Activated T-cell treated with anti-CD3 and anti-CD28 coated beads for 1 hour (primary cell): Measurements from ENCODE around the gene SLC51B.
"Not testable (repeated sequence)": the region's sequence is repeated elsewhere in the genome, so short reads cannot be mapped to it uniquely, and the experiment has no call there.

Experiments
- DNase-seq: peaks from one replicate; pipeline ENCODE4 v3.0.0-alpha.2; 2020; ENCODE audit warnings: low read depth

SLC51B gene

DNA sequence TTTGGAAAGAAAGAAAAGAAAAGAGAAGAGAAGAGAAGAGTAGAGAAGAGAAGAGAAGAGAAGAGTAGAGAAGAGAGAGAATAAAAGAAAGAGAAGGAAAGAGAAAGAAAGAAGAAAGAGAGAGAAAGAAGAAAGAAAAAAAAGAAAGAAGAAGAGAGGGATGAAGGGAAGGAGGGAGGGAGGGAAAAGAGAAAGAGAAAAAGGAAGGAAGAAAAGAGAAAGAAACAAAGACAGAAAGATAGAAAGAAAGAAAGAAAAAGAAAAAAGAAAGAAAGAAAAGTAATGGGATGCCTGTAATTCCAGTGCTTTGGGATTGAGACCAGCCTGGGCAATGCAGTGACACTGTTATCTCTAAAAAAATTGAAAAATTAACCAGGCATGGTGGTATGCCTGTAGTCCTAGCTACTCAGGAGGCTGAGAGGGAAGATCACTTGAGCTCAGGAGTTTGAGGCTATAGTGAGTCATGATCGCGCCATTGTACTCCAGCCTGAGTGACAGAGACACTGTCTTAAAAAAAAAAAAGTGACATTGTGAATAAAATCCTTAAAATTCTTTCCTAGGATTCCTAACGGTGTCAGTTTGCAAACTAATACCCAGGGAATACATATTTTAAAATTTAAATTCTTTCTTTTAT, 20.9 kb downstream of the SLC51B start:
- DNase-seq: no peak

DNA sequence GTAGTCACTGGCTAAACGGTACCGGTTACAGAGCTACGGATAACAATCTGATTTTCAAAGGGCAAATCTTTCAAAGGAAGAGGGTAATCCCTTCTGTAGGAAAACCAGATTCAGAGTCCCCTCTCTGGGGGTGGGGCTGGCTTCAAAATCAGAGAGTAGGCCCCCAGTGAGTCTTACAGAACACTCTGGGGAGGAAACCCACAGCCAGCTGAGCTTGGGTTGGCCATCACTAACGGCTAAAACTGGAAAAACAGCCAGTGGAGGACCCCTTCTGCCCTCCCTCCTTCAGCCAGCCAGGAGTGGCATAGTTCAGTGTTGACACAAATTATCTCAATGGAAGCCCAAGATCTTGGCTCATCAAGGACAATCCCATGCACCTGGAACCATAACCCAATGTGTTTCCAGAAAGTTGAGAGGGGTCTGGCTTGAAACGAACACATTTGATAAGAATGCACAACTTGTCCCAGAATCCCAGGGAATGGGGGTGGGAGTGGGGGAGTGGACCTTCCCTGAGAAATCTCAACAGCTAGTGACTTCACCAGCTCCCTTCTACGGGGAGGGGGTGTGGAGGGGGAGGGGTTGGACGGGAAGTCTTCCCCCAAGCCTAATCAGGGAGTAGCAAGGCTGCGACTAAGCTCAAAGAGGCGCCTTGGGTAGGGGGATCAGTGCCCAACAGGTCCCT, 21.6 kb downstream of the SLC51B start:
- DNase-seq: no peak

DNA sequence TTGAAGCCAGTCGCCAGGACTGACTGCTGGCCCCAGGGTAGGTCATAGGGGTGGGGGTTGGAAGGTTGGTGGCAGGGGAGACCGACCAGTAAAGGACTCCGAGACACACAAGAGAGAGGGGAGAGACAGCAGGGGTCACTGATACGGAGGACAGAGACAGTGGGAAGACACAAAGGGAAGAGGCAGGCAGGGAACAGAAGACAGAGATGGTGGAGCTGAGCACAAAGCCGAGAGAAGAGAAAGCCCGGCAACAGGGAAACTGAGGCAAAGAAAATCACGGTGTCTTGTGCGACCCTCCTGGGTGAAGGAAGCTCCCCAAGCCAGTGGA, 22.1 kb downstream of the SLC51B start:
- DNase-seq: no peak

DNA sequence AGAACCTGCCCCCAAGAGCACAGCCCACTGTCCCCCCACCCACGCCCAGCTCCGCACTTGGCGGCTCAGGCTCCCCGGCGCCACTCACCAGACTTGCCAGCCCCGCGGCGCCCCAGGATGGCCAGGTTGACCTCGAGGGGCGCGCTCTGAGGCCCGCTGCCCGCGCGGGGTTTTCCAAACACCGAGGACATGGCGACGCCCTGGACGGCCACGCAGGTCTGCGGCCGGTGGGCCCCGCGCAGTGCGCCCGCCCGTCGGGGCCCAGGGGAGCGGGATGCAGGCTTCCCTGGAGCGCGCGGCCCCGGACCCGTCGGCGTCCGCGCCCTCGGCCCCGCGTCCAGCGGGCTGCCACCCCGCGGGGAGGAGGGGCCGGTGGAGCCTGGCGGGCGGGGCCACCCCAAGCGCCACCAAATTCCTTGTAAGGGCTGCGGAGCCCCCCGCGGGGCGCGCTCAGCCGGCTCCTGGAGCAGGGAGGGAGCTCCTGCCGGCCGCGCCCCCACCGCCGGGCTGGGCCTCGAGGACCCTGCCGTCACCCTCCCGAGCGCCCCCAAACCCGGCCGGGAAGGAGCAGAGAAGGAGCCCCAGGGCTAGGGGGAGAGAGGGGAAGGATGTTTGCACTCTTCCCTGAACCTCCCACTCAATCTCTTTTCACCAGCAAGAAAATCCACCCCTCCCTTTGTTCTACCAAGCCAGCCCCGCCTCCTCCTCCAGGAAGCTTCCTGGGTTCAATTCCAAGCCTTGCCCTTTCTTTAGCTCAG, 22.6 kb downstream of the SLC51B start, which contains the start of gene RASL12:
Gene RASL12, minus strand, starts transcription at position 347 of the 758 bp plus-strand sequence. Its CDS starts 156 bp downstream, at position 191.
- DNase-seq: no peak

DNA sequence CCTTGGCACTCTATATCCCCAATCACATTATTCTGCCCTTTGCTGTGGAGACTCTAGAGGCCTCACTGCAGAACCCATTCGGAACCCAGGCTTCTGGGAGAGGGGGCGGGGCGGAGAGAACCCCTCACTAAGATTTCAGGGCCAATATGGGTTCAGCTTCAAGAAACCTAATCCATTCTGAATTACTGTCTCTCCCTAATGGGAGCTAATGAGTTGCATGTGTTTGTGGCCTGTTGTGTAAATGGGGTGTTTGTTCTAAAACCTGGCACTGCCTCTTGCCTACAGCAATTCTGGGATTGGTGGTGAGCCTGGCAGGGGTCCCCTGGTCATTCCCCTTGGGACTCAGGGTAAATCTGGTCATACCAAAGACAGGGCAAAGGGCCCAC, 23.2 kb downstream of the SLC51B start:
- no peak for DNase-seq

DNA sequence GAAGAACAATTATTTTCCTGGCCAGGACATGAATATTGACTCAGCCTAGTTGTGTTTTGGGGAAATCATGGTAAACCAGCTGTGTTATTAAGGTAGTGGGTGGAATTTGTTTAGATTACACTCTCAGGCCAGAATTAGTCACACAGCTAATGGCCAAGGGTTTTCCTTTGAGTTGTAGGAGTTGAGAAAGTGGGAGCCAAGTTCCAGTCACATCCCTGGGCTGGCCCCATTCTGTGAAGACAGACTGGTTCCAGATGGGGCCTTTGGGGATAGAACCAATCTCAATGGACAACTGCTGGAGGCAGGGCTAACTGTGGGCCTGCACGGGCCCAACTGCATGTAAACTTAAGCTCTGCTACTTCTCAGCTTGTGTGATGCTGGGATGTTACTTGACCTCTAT, 24.0 kb downstream of the SLC51B start:
- DNase-seq: no peak

DNA sequence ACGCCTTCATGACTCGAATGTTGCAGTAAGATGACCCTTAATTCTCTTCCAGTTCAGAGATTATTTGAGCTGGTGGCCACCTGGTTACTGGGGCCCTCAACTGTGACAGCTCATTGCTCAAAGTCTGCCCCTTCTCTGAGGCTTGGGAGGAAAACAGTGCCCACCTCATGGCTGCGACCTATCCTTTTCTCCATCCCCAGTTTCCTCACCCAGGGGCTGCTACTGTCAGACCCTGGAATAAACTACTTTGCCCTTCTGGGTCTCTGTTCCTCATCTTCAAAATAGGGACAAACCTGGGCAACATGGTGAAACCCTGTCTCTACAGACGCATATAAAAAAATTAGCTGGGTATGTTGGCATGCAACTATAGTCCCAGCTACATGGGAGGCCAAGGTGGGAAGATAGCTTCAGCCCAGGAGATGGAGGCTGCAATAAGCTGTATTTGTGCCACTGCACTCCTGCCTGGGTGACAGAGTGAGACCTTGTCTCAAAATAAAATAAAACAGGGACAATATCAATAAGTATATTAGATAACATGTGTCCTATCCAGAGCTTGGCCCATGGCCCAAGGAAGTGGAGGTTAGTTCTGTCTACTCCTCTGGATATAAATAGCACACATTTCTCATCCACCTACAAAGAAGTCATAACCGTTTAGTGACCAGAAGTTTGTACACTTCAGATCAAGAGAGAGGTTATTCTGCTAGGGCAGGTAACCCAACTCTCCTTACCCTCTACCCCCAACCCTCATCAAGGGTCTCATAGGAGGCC, 24.8 kb downstream of the SLC51B start:
- no peak for DNase-seq

DNA sequence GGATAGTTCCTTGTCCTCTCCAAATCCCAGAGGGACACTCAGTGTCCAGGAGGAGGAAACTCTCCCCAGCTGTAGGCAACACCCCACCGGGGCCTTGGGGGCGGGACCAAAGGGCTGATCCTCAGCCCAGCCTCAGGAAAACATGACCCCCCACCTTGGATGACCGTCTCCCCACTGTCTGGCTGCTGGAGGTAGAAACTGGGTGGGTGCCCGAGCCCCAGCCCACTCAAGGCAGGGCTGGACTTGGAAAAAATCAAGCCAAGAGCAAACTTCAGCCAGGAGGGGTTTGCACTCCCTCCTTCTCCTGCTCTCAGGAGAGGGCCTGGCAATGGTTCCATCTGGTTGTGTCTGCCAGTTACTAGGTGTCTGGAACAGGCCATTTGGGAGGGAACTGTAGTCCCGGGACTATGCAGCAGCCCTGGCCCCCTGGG, 26.2 kb downstream of the SLC51B start:
- DNase-seq: no peak

DNA sequence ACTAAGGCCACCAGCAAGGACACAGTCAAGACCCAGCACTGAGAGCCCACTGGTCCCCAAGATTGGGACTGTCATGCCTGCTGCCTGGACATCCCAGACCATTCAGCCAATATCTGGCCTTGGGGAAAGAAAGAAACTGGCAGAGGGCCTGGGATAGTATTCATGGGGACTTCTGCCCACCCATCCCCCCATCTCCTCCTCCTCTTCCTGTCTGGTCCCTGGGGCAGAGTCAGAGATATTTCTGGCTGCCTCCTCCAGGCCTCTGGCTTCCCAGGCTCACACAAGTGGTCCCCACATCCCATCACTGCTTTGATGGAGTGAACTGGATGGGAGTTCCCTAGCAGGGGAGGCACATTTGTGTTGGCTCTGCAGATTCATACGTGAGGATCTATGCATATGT, 26.8 kb downstream of the SLC51B start:
- DNase-seq: no peak

DNA sequence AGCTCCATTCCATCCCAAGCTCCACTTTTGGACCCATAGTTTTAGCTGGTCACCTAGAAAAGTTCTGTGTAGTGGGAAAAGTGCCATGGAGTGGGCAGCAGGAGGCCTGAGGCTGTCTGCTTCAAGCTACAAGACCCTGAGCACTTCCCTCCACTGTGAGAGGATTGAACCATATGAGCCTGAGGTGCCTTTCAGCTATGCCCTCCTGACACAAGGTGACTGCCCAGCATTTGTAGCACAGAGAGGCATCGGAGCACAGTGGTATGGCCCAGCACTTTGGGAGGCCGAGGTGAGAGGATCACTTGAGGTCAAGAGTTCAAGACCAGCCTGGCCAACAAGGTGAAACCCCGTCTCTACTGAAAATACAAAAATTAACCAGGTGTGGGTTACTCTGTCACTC, 27.4 kb downstream of the SLC51B start:
- DNase-seq: no peak

DNA sequence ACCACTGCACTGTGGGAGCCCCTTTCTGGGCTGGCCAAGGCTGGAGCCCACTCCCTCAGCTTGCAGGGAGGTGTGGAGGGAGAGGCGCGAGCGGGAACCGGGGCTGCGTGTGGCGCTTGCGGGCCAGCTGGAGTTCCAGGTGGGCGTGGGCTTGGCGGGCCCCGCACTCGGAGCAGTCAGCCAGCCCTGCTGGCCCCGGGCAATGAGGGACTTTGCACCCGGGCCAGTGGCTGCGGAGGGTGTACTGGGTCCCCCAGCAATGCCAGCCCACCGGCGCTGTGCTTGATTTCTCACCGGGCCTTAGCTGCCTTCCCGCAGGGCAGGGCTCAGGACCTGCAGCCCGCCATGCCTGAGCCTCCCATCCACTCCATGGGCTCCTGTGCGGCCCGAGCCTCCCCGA, 29.8 kb downstream of the SLC51B start:
- not testable (repeated sequence) for DNase-seq

DNA sequence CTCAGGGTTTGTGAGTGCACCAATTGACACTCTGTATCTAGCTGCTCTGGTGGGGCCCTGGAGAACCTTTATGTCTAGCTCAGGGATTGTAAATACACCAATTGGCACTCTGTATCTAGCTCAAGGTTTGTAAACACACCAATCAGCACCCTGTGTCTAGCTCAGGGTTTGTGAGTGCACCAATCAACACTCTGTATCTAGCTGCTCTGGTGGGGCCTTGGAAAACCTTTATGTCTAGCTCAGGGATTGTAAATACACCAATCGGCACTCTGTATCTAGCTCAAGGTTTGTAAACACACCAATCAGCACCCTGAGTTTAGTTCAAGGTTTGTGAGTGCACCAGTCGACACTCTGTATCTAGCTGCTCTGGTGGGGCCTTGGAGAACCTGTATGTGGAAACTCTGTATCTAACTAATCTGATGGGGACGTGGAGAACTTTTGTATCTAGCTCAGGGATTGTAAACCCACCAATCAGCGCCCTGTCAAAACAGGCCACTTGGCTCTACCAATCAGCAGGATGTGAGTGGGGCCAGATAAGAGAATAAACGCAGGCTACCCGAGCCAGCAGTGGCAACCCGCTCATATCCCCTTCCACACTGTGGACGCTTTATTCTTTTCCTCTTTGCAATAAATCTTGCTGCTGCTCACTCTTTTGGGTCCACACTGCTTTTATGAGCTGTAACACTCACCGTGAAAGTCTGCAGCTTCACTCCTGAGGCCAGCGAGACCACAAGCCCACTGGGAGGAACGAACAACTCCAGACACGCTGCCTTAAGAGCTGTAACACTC, 30.6 kb downstream of the SLC51B start:
- DNase-seq: not testable (repeated sequence)

DNA sequence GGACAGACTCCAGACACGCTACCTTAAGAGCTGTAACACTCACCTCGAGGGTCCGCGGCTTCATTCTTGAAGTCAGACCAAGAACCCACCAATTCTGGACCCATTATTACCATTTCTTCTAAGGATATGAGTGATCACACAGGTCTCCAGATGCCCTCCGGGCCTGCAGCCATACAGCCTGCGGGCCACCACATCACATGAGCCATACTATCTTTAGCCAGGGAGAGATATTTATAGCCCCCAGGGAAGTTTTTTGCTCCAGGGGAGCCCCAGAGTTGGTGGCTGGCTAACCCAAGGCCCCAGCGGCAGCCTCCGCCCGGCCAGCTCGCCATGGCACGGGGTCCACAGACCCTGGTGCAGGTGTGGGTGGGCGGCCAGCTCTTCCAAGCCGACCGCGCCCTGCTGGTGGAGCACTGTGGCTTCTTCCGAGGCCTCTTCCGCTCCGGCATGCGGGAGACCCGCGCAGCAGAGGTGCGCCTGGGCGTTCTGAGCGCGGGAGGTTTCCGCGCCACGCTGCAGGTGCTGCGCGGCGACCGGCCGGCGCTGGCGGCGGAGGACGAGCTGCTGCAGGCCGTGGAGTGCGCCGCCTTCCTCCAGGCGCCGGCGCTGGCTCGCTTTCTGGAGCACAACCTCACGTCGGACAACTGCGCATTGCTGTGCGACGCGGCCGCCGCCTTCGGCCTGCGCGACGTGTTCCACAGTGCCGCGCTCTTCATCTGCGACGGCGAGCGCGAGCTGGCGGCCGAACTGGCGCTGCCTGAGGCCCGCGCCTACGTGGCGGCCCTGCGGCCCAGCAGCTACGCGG, 31.5 kb downstream of the SLC51B start, which contains the start of gene KBTBD13:
Gene KBTBD13, plus strand, starts transcription at position 261 of the 805 bp plus-strand sequence. Its CDS starts 70 bp downstream, at position 331.
- DNase-seq: no peak

DNA sequence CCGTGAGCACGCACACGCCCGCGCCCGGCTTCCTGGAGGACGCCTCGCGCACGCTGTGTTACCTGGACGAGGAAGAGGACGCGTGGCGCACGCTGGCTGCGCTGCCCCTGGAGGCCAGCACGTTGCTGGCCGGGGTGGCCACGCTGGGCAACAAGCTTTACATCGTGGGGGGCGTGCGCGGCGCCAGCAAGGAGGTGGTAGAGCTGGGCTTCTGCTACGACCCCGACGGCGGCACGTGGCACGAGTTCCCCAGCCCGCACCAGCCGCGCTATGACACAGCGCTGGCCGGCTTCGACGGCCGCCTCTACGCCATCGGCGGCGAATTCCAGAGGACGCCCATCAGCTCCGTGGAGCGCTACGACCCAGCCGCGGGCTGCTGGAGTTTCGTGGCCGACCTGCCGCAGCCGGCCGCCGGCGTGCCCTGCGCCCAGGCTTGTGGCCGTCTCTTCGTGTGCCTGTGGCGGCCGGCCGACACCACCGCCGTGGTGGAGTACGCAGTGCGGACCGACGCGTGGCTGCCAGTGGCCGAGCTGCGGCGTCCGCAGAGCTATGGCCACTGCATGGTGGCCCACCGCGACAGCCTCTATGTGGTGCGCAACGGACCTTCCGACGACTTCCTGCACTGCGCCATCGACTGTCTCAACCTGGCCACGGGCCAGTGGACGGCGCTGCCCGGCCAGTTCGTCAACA, 32.2 kb downstream of the SLC51B start:
- no peak for DNase-seq

DNA sequence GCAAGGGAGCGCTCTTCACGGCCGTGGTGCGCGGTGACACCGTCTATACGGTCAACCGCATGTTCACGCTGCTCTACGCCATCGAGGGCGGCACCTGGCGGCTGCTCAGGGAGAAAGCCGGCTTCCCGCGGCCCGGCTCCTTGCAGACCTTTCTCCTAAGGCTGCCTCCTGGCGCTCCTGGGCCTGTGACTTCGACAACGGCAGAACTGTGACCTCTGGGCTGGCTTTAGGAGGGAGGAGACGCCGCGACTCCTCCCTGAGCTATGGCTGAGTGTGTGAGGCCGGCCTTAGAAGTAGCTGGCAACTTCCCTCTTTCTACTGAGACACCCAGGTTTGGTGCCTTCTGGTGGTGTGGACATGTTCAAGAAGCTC, 32.8 kb downstream of the SLC51B start:
- peak; percentile 27 for DNase-seq

DNA sequence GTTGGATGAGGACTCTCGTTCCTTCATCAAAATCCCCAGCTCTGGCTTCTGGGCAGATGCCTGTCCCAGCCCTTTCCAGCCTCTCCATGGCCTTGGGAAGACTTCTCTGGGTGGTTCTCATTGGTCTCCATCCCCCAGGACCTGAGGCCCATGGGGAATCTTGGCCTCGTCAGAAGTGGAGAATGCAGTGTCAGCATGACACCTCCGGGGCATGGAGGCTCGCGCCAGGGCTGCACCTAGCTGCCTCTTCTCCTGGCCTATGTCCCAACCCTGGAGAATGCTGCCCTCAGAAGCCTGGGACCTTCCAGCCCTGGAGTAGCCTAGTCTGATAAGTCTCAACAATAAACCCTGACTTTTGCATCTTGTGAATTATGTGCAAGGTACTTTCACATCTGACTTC, 34.4 kb downstream of the SLC51B start:
- no peak for DNase-seq

DNA sequence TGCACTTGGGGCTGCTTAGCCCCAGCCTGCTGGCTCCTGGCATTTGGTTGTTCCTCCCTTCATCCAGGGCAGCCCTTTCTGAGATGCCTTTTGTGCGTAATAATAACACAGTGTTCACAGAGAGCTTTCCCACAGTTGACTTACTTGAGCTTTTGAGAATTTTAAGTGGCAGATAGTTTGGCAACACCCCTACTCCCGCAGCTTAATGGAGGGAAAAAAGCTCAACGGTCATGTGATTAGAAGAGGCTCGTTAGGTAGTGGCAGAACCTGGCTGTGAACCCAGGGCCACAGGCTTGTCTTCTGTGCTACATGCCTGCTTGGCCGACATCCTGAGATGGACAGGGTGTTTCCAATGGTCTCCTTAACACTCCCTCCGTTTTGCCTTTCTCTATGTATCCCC, 36.1 kb downstream of the SLC51B start:
- no peak for DNase-seq

DNA sequence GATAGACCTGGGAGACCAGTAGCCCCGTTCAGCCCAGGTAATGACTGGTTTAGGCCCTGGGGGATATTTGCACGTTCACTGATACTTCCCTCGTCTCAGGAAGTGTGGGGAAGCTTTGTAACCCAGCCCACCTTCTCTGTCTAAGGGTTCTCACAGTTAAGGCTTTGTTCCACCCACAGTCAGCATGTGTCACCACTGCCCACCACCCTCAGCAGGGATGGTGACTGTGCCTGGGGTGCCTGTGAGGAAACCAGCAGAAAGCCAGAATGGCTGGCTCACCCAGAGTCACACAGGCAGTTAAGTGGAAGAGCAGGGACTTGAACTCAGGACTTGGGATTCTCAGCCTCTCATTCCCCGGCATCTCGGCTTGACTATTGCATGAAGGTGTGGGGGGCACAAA, 36.6 kb downstream of the SLC51B start:
- no peak for DNase-seq

DNA sequence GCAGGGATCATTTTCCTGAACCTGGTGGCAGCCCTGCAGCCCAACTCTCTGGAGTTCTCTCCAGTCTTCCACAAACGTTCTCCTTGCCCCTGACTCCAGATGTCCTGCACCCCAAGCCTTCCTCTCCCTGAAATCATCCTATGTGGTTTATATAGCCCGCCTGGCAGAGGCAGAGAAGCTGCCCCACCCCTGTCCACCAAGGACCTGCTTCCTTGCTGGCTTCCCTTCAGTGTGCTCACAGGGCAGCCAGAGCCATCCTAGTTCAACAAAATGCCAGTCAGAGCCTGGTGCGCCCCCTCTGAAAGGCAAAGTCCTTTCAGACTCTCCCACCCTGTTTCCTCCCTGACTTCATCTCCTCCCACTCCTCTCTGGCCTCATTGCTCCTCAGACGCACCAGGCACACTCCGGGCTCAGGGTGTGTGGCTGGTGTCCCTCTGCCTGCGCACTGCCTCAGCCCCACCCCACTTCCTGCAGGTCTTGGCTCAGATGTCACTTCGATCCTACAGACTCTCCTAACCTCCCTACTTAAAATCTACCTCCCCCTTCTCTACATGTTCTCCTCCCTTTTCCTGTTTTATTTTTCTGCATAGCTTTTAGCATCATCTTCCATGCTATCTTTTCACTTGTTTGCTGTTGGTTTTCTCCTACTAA, 37.2 kb downstream of the SLC51B start:
- DNase-seq: no peak

DNA sequence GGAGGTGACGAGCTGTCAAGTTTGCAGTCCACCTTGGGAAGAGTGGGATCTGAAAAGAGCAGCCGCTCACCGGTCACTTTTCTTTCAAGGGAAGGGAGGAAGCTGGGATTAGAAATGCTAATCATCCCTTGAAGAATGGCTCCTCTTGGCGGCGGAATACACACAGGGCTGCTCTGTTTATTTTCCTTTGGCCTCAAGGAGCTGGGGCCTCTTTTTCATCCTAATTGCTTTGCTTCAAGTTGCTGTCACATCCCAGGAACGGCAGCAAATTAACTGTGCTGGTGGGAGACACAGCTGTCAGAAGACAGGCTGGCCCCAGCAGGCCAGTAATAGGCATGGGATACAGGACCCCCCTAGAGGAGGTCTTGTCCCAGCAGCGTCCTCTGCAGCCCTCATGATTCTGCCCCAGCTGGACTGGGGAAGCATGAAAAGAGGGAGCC, 38.1 kb downstream of the SLC51B start:
- no peak for DNase-seq
